HG03103 (cell line): ENCODE results near the gene DOK3.
"Not testable (repeated sequence)": the region's sequence is repeated elsewhere in the genome, so short reads cannot be mapped to it uniquely, and the experiment has no call there.

Source experiments
- ATAC-seq: cut with Tn5 transposase; IDR thresholded peaks from one replicate; pipeline ENCODE4 v1.9.1; 2021; ENCODE audit warnings: low read depth; ENCODE audit not compliant: unreplicated experiment

DOK3 gene

GRCh38 chr5:177489119-177489716, 20.4 kb downstream of the DOK3 start:
- no peak for ATAC-seq

- ATAC-seq: no peak
Observed at GRCh38 chr5:177487975-177488374, 21.7 kb downstream of the DOK3 start.

DNA sequence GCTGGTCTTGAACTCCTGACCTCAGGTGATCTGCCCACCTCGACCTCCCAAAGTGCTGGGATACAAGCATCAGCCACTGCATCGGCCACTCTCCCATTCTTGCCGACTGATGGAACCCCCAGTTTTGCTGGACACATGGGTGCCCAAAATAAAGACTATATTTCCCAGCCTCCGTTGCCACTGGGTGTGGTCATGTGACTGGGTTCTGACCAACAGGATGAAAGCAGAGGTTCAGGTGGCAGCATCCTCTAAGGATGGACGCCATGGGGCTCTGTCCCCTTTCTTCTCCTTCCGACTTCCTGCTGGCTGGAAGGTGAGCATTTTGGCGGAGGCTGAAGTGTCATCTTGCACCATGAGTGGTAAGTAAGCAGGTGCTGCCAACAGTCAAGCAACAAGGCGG, 22.5 kb downstream of the DOK3 start:
- no peak for ATAC-seq

GRCh38 chr5:177486256-177486655, 23.4 kb downstream of the DOK3 start:
- no peak for ATAC-seq

- ATAC-seq: not testable (repeated sequence)
Observed at GRCh38 chr5:177485753-177486152, 23.9 kb downstream of the DOK3 start.

- ATAC-seq: no peak
Observed at GRCh38 chr5:177484902-177485549, 24.6 kb downstream of the DOK3 start.

- ATAC-seq: no peak
Observed at GRCh38 chr5:177483994-177484901, 25.4 kb downstream of the DOK3 start.

DNA sequence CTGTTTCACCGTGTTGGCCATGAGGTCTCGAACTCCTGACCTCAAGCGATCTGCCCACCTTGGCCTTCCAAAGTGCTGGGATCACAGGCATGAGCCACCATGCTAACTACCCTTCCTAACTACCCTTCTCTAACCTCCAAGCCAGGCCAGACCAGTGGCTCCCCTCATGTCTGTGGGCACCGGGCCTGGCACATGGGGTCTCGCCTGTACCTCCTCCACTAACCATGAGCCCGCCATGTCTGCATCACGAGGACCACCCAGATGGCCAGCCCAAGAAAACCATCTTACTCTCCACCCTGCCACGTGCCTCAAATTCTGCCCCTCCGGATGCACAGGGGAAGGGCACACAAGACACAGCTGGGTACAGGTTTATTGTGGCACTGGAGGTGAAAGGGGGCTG, 26.6 kb downstream of the DOK3 start:
- ATAC-seq: no peak

- no peak for ATAC-seq
Observed at GRCh38 chr5:177482359-177482795, 27.2 kb downstream of the DOK3 start.

GRCh38 chr5:177479774-177480173, 29.9 kb downstream of the DOK3 start:
- no peak for ATAC-seq

DNA sequence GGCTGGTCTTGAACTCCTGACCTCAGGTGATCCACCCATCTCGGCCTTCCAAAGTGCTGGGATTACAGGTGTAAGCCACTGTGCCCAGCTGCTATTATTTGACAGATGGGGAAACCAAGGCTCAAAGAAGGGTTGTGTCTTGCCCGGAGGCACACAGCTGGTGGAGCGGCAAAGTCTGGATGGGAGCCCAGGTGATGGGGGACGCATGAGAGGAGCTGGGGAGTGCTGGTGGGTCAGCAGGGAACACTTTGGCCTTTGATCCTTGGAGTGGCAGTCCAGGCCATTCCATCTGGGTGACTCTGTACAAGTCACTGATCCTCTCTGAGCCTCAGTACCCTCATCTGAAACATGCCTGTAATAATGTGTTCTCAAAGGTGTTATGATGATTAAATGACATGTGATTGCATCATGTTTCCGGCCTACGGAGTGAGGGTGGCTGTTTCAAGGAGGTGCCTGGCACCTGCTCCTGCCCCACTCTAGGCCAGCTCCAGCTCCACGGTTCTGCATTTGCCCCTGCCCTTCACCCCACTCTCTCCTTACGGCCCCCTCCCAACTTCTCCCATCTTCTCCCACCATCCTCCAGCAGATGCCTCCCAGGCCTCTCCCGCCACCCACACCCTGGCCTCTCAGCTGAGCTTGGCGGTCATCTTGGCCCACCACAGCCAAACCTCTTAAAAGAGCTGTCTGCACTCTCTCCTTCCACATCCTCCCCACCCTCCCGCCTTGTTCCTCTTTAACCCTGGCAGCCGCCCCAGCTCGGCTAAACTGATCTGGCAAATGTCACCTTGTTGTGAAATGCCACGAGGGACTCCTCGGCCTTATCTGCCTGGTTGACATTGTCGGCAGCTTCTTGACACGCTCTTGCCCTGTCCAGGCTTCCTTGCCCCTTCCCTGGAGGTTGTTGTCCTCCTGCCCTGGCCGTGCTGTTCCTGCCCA, 30.6 kb downstream of the DOK3 start:
- no peak for ATAC-seq

DNA sequence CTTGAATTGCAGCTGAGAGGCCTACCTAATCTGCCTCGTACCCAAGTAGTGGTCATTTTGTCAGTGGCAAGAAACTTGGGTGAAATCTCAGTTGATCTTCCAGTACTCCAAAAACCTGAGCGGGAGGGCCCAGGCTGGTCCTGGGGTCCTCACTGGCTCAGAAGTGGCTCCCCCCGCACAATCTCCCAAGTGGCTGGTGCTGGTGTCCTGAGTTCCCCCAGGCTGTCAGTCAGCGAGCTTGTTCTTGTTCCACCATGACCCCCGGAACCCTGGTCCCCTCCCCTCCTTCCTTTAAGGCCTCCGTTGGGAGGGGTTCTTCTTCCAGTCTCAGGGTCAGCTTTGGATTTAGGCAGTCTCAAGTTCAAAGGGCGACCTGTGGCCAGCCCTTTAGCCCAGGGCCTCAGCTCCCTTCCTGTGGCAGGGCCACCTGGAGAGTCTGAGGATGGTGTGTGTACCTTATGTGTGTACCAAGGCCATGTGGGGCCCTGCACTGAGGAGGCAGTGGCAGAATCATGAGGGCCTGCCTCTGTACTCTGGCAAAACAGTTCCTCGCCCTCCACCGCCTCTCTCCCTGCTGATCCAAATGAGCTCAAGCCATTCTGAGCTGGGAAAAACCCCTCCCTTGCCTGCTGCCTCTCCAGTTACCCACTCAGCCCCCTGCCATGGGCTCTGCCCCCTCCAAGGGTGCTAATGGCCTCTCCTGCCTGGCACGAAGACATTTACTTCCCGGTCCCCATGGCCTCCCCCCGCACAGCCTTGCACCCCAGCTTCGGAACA, 31.7 kb downstream of the DOK3 start:
- ATAC-seq: no peak

- ATAC-seq: no peak
Observed at GRCh38 chr5:177476531-177477233, 32.9 kb downstream of the DOK3 start.

DNA sequence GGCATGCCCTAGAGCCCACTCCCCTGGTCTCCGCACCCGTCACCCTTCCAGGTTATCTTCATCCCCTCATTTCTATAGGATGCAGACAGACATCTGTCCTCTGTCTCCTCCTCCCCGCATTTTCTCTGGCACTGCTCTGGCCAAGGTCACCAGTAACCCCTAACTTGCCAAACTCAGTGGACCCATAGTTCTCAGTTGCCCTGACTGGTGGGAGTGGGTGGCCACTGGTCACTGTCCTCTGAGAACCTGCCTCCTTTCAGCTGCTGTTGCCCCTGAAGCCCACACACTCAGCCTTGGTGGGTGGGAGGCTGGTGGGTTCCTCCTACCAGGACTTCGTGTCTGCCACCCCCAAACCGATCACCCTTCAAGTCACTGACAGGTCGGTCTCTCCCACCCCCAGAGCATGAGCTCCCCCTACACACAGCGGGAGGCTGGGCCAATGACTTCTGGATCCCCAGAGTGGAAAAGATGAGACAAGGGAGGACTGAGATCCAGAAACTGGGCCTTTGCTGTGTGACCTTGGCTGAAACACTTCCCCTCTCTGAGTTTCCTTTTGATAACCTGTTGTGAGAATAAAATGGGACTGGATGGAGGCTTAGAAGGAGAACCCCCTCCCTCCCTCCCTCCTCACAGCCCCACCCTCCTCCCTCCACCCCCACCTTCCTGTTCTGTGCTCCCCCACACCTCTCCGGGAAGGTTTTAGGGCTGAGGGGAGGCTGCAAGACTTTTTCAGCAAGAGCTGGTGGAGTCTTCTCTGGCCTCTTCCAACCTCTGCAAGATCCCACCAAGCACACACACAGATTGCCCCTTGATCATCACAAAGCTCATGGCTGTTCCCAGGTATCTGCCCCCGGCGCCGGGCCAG, 33.8 kb downstream of the DOK3 start:
- ATAC-seq: no peak

DNA sequence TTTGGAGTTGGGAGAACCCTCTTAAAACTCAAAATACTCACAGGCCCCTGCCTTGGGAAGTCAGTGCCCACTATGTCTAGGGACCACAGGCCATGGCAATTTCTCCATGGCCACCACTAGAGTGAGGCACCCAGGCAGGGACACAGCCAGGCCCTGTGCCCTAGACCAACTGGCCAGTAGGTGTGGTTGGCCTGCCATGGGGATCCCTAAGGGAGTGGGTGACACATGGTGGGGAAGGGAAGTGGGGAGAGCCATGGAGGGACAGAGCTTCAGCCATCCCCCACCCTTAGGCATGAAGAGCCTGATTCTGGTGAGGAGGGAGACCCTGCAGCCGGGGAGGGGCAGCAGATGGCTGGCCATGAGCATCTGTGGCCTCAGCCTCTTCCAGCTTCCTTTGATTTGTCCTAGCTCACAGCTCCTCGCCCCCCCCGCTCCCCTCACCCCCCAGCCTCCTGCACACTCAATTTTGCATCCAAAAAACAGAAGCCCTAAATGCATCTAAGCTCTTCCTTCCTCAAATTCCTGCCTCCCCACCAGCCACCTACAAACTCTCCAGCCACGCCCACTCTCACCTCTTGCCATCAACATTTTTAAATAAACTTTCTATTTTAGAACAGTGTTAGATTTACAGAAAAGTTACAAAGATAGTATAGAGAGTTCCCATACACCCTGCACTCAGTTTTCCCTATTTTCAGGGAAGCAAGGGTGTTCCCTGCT, 34.6 kb downstream of the DOK3 start:
- ATAC-seq: no peak

DNA sequence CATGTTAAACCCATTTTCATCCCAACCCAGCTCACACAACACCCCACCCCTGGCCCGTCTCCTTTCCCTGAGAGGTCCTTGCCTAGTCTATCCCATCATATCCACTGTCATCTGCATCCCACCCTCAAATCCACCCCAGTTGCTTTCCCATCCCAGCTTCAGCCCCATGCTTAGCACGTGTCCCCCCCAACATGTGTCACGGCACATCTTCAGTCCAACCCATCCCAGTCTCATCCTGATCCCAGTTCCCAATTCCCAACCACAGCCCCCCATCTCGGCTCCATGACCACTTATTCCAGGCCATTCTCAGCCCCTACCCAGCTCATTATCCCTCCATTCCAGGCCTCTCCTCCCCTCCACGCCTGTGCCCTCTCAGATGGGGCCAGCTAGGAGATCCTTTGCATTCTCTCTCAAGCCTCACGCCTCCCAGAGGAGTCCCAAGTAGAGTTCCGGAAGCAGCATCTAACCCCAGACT, 35.6 kb downstream of the DOK3 start:
- no peak for ATAC-seq

DNA sequence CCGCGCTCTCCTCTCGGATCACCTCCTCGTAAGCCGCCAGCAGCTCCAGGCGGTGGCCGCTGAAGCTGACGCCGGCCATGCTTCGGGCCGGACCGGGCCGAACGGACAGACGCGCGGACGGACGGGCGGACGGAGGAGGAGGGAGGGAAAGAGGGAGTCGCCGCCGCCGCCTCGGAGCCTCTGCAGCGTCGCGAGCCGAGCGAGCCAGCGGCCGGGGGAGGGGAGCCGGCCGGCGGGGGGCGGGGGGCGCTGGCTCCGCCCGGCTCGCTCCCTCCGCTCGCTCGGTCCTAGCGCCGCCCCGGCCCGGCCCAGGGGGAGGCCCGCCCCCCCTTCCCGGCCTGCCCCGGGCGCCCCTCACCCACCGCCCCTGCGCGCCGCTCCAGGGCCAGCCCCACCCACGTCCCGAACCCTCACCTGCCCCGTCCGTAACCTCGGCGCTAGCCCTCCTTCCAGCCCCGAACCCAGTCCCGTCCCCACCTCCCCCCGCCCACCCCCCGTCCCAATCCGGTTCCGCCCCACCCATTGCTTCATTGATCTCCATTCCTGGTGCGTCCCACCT, 36.1 kb downstream of the DOK3 start, which contains the start of gene DBN1:
DBN1 (minus strand) TSS at position 192 of the 559 bp plus-strand sequence; CDS start at position 79, 113 bp downstream.
- ATAC-seq: peak; percentile 47
